HFF-Myc (cell line): ENCODE measurements around the gene MSMO1.

ENCODE experiments used
- DNase-seq: peaks from one replicate; pipeline ENCODE4 v3.0.0-alpha.2; 2011; ENCODE audit warnings: low read depth; ENCODE audit errors: extremely low read depth
- H3K4me3 ChIP-seq: replicated peaks from 2 replicates; pipeline ENCODE4 v1.5.1; 2011; ENCODE audit warnings: low read depth, mild to moderate bottlenecking, control low read depth, low read length
- CTCF ChIP-seq: IDR thresholded peaks from 2 replicates; pipeline ENCODE4 v1.5.1; 2012; ENCODE audit warnings: mild to moderate bottlenecking, low read depth, low read length, control low read depth; ENCODE audit errors: missing control alignments

Gene MSMO1

GRCh38 chr4:165360985-165361670 lies 33.7 kb downstream of the MSMO1 start:
- no peak for TF ChIP-seq CTCF
- no peak overlapping the region for H3K4me3 ChIP-seq
- no peak for DNase-seq

GRCh38 chr4:165361810-165362209 lies 34.3 kb downstream of the MSMO1 start:
- no peak overlapping the region for H3K4me3 ChIP-seq
- no peak for TF ChIP-seq CTCF

DNA sequence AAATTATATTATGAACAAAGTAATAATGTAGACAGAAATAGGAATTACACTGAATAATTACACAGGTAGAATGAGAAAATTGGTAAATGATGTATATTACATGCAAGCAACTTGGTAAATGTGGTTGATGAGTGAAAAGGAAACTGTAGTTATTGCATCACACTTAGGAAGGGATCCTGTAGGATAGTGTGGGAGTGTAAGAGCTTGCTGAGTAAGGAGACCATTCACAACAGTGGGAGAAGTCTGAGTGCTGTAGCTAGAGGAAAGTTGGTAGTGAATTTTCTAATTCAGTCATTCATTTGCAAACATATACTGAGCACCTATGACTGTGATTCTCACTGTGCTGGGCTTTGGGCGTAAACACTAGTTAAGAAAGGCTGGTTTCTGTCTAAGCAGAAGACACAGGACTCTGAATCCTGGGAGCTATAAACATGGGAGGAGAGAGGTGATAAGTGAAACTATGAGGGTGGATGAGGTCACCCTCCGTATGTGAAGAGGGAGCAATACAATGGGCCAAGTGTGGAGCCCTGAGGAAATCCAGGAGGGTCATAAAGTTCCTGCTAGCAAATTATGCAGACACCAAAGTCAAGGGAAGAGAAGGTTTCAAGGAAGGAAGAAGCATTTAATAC lies 37.1 kb downstream of the MSMO1 start:
- no peak overlapping the region for H3K4me3 ChIP-seq
- no peak for TF ChIP-seq CTCF
- no peak for DNase-seq

More at GRCh38 chr4:165361810-165362209, 34.3 kb downstream of the MSMO1 start:
- no peak for DNase-seq

GRCh38 chr4:165367040-165367439 lies 39.6 kb downstream of the MSMO1 start:
- DNase-seq: no peak
- TF ChIP-seq CTCF: no peak
- no peak overlapping the region for H3K4me3 ChIP-seq

DNA sequence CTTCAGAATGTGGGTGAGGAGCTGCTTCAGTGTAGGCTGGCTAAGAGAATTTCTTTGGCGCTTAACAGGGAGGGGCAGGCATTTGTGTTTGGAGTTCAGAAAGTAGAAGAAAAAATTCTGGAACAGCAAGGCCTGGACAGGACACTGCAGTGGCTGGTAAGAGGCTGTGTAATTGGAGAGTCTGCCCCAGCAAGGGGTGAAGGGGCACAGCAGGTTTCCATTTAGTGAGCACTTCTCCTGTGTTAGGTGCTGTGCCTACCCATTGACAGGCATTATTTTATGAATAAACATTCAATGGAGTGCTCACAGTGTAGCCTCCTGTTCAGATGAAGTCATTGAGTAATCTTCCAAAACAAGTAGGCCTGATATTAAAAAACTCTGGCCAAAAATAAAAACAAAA lies 40.6 kb downstream of the MSMO1 start:
- no peak for DNase-seq
- H3K4me3 ChIP-seq: no peak overlapping the region
- no peak for TF ChIP-seq CTCF

DNA sequence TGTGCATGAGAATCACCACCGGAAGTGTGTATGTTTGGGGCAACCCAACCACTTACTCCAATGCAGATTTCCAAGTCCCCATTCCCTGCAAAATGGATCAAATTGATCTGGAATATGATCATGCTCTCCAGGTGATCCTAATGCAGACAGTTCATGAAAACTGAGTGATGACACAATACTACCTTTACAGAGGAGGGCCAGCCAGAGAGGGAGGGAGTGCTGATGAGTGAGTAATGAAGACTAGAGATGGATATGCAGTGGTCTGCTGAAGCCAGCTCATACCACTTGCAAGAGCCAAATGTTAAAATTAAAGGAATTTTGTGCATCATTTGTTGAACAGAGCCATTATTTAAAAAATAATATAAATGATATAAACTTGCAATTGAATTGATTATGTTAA lies 41.1 kb downstream of the MSMO1 start:
- no peak for TF ChIP-seq CTCF
- DNase-seq: no peak
- H3K4me3 ChIP-seq: no peak overlapping the region
